ENCODE measurements around the gene UCP3.

The UCP3 gene

GRCh38 chr11:74005721-74006517 is 3.0 kb downstream of the UCP3 start:
- H3K4me3 ChIP-seq (ENCODE audit: low read depth, low read length): no peak overlapping the region
- no peak for TF ChIP-seq CTCF (IDR thresholded peaks at IDR 0.05; ENCODE audit: low read depth, low read length)

- no peak overlapping the region for H3K4me3 ChIP-seq (ENCODE audit: low read depth, low read length)
- TF ChIP-seq CTCF (IDR thresholded peaks at IDR 0.05; ENCODE audit: low read depth, low read length): no peak
Observed at GRCh38 chr11:74004759-74005615, 3.9 kb downstream of the UCP3 start.

GRCh38 chr11:74004046-74004695 is 4.7 kb downstream of the UCP3 start:
- H3K4me3 ChIP-seq (ENCODE audit: low read depth, low read length): no peak overlapping the region
- TF ChIP-seq CTCF (IDR thresholded peaks at IDR 0.05; ENCODE audit: low read depth, low read length): no peak

GRCh38 chr11:74002832-74003231 is 6.1 kb downstream of the UCP3 start:
- H3K4me3 ChIP-seq (ENCODE audit: low read depth, low read length): no peak overlapping the region
- TF ChIP-seq CTCF (IDR thresholded peaks at IDR 0.05; ENCODE audit: low read depth, low read length): no peak

- TF ChIP-seq CTCF (IDR thresholded peaks at IDR 0.05; ENCODE audit: low read depth, low read length): no peak
- H3K4me3 ChIP-seq (ENCODE audit: low read depth, low read length): no peak overlapping the region
Observed at GRCh38 chr11:74001822-74002286, 7.0 kb downstream of the UCP3 start.

- TF ChIP-seq CTCF (IDR thresholded peaks at IDR 0.05; ENCODE audit: low read depth, low read length): no peak
- H3K4me3 ChIP-seq (ENCODE audit: low read depth, low read length): no peak overlapping the region
Observed at GRCh38 chr11:74000307-74001133, 8.4 kb downstream of the UCP3 start.

Data from WI38 (cell line).